SK-N-SH (cell line): ENCODE results near the gene HDGFL3. TPM values are rescaled to one million over a fixed set of nuclear protein-coding genes. Genes with fewer than 3 reads are reported as not detected.

Experiments
- CTCF ChIA-PET: fragments of 300-600, 350-600 bp; formaldehyde crosslinking; extraction: SDS; loops from one replicate; lab custom pipeline; 2021; lab: Yijun Ruan, JAX
- POLR2A ChIA-PET: fragments of 350-600 bp; sonication (Branson Sonifier 250); formaldehyde crosslinking; extraction: SDS; loops from one replicate; lab custom pipeline; 2020; ENCODE audit warnings: antibody characterized with exemption, inconsistent platforms; lab: Yijun Ruan, JAX
- DNase-seq: peaks from one replicate; pipeline ENCODE4 v3.0.0; 2012
- H2AFZ ChIP-seq: fragments of 200-600 bp; sonication (generic); 2 replicates; pipeline ENCODE4 v1.8.1; 2016; ENCODE audit warnings: antibody characterized with exemption, mild to moderate bottlenecking, low read depth
- H3F3A ChIP-seq: fragments of 200-600 bp; sonication (generic); replicated peaks from 2 replicates; pipeline ENCODE3; 2016; ENCODE audit warnings: antibody characterized with exemption, mild to moderate bottlenecking; ENCODE audit not compliant: insufficient read depth
- H3K27ac ChIP-seq, 2 experiments: fragments of 200-500 bp in 1 of 2; fragments of 200-600 bp in 1 of 2; sonication (Bioruptor generic) in 1 of 2; sonication (generic), shearing (Covaris generic) in 1 of 2; 2 replicates each; pipeline versions ENCODE4 v1.5.1 to v1.6.1; 2014 to 2016; ENCODE audit warnings: low read depth in 2 of 2, inconsistent platforms in 1 of 2, low read length in 1 of 2, mild to moderate bottlenecking in 1 of 2, mixed read lengths in 1 of 2
- H3K27me3 ChIP-seq: fragments of 200-600 bp; sonication (generic), shearing (Covaris generic); 2 replicates; pipeline ENCODE4 v1.6.1; 2016; ENCODE audit warnings: mixed run types; ENCODE audit not compliant: insufficient read depth
- H3K36me3 ChIP-seq, 2 experiments: fragments of 200-500 bp in 1 of 2; fragments of 200-600 bp in 1 of 2; sonication (Bioruptor generic) in 1 of 2; sonication (generic) in 1 of 2; replicated peaks in 1 of 2; 2 replicates each; pipeline versions ENCODE3 to v1.5.1; 2014 to 2016; ENCODE audit warnings: low read length in 1 of 2, mild to moderate bottlenecking in 1 of 2; ENCODE audit not compliant: insufficient read depth in 2 of 2, control insufficient read depth in 1 of 2
- H3K4me1 ChIP-seq, 2 experiments: fragments of 200-500 bp in 1 of 2; fragments of 200-600 bp in 1 of 2; sonication (Bioruptor generic) in 1 of 2; sonication (generic), shearing (Covaris generic) in 1 of 2; 2 replicates each; pipeline versions ENCODE4 v1.5.1 to v1.6.1; 2014 to 2016; ENCODE audit warnings: low read depth in 1 of 2, low read length in 1 of 2, mixed run types in 1 of 2; ENCODE audit not compliant: insufficient read depth in 2 of 2, control insufficient read depth in 1 of 2
- H3K4me2 ChIP-seq: fragments of 200-600 bp; sonication (generic), shearing (Covaris generic); 2 replicates; pipeline ENCODE4 v1.6.1; 2017; ENCODE audit warnings: mixed run types
- H3K4me3 ChIP-seq, 2 experiments: fragments of 200-500 bp in 1 of 2; fragments of 200-600 bp in 1 of 2; sonication (Bioruptor generic) in 1 of 2; sonication (generic), shearing (Covaris generic) in 1 of 2; 2 replicates each; pipeline versions ENCODE4 v1.5.1 to v1.8.1; 2014 to 2016; ENCODE audit warnings: low read depth in 2 of 2, inconsistent platforms in 1 of 2, low read length in 1 of 2, mild to moderate bottlenecking in 1 of 2, mixed read lengths in 1 of 2, moderate library complexity in 1 of 2
- H3K79me2 ChIP-seq: fragments of 200-600 bp; sonication (generic); 2 replicates; pipeline ENCODE4 v1.8.1; 2017; ENCODE audit warnings: mild to moderate bottlenecking; ENCODE audit not compliant: insufficient read depth
- H3K9ac ChIP-seq: fragments of 200-600 bp; sonication (generic); 2 replicates; pipeline ENCODE4 v1.6.1; 2017; ENCODE audit warnings: mixed run types
- H3K9me2 ChIP-seq: fragments of 200-600 bp; sonication (generic); 2 replicates; pipeline ENCODE4 v1.6.1; 2017; ENCODE audit warnings: mixed run types
- H3K9me3 ChIP-seq: fragments of 200-600 bp; sonication (generic); 2 replicates; pipeline ENCODE4 v1.6.1; 2017; ENCODE audit warnings: mixed run types, mild to moderate bottlenecking, moderate library complexity
- H4K20me1 ChIP-seq: fragments of 200-600 bp; sonication (generic); 2 replicates; pipeline ENCODE4 v1.6.1; 2017; ENCODE audit warnings: mild to moderate bottlenecking, mixed run types; ENCODE audit not compliant: insufficient read depth
- CTCF ChIP-seq: fragments of 200-600 bp; sonication (generic); IDR thresholded peaks from 2 replicates; pipeline ENCODE4 v1.6.1; 2017; ENCODE audit warnings: antibody characterized with exemption, mild to moderate bottlenecking, moderate library complexity
- ELF1 ChIP-seq: IDR thresholded peaks from 2 replicates; pipeline ENCODE4 v1.4.0; 2012
- EP300 ChIP-seq, 2 experiments: IDR thresholded peaks; 2 replicates each; pipeline versions ENCODE4 v1.4.0 to v1.6.1; 2012; ENCODE audit warnings: borderline replicate concordance in 1 of 2, low read depth in 1 of 2, low read length in 1 of 2
- FOXJ3 ChIP-seq: sonication (generic); formaldehyde crosslinking; IDR thresholded peaks from 2 replicates; pipeline ENCODE4 v1.5.1; 2020; ENCODE audit warnings: mild to moderate bottlenecking, missing genetic modification reagents
- FOXM1 ChIP-seq: IDR thresholded peaks from 2 replicates; pipeline ENCODE4 v1.4.0; 2012; ENCODE audit warnings: low read depth, mild to moderate bottlenecking
- GATA2 ChIP-seq: sonication (generic); formaldehyde crosslinking; IDR thresholded peaks from 2 replicates; pipeline ENCODE4 v1.5.0; 2020; ENCODE audit warnings: mild to moderate bottlenecking, missing genetic modification reagents
- JUND ChIP-seq: IDR thresholded peaks from 2 replicates; pipeline ENCODE4 v1.4.0; 2012
- MAX ChIP-seq: IDR thresholded peaks from 2 replicates; pipeline ENCODE4 v1.4.0; 2012; ENCODE audit warnings: low read depth
- MEF2A ChIP-seq: IDR thresholded peaks from 2 replicates; pipeline ENCODE4 v1.4.0; 2012; ENCODE audit warnings: low read depth, borderline replicate concordance
- RCOR1 ChIP-seq: fragments of 150-350 bp; IDR thresholded peaks from 2 replicates; pipeline ENCODE4 v1.6.1; 2017; ENCODE audit warnings: antibody characterized with exemption, low read length
- RFX5 ChIP-seq: IDR thresholded peaks from 2 replicates; pipeline ENCODE4 v1.6.1; 2012; ENCODE audit warnings: mild to moderate bottlenecking, improper control_type of control experiment, low read length
- RXRA ChIP-seq: IDR thresholded peaks from 2 replicates; pipeline ENCODE4 v1.4.0; 2012; ENCODE audit warnings: low read depth, mild to moderate bottlenecking, borderline replicate concordance
- SMC3 ChIP-seq: IDR thresholded peaks from 2 replicates; pipeline ENCODE4 v1.6.1; 2012; ENCODE audit warnings: low read depth, low read length, improper control_type of control experiment
- TEAD4 ChIP-seq: IDR thresholded peaks from 2 replicates; pipeline ENCODE4 v1.4.0; 2012; ENCODE audit warnings: mild to moderate bottlenecking, borderline replicate concordance; ENCODE audit not compliant: insufficient read depth
- USF2 ChIP-seq: fragments of 150-350 bp; IDR thresholded peaks from 2 replicates; pipeline ENCODE4 v1.6.1; 2017; ENCODE audit warnings: antibody characterized with exemption, low read length, low read depth, borderline replicate concordance
- ZBTB33 ChIP-seq: IDR thresholded peaks from 2 replicates; pipeline ENCODE4 v1.4.0; 2012; ENCODE audit warnings: low read depth, borderline replicate concordance
- WGBS: methylation state at CpG from one replicate; pipeline ENCODE4 v1.1.6; 2017; ENCODE audit warnings: low lambda C conversion rate; 5-methylcytosine and 5-hydroxymethylcytosine counted together
- polyA plus RNA-seq, 3 experiments: library from polyadenylated mRNA; depleted of rRNA; stranded (reverse); fragments of >200 nt; gene quantifications; 2 replicates each; pipeline ENCODE4 v1.2.3, GENCODE V29; 2012
- TF ChIP-seq, protein P1 (sequence below): IDR thresholded peaks from 2 replicates; pipeline ENCODE4 v1.4.0; 2012; ENCODE audit warnings: low read depth, borderline replicate concordance
- TF ChIP-seq, protein P2 (sequence below): IDR thresholded peaks from 2 replicates; pipeline ENCODE4 v1.6.1; 2012; ENCODE audit warnings: mild to moderate bottlenecking, low read depth, low read length, moderate library complexity
- TF ChIP-seq, protein P3 (sequence below): IDR thresholded peaks from 2 replicates; pipeline ENCODE4; 2012

Gene HDGFL3
- polyA plus RNA-seq, 1 of the 3 experiments (the other 2 are of a cell fraction): 8.0 TPM

GRCh38 chr15:83100097-83100646 is 107.5 kb downstream of the HDGFL3 start:
- Histone ChIP-seq H4K20me1 (no peaks in the 10 kb centered on the region), H3K9me3 (no peaks in the 10 kb centered on the region; the same call in 1 of the 2 replicates), H3K4me2 (no peak overlapping the region), H3K36me3 (no peaks in the 10 kb centered on the region), H3K9me2 (no peaks in the 10 kb centered on the region), H3K4me1 (no peaks in the 10 kb centered on the region), H3K79me2 (no peaks in the 10 kb centered on the region), H3F3A (no peaks in the 10 kb centered on the region), H3K27ac (no peak overlapping the region), H3K9ac (no peak overlapping the region), H3K4me3 (no peak overlapping the region), H3K27me3 (peaks cover 13% of the 10 kb centered on the region; the same call in 1 of the 2 replicates), H2AFZ (no peak overlapping the region)
- WGBS: 75% methylated on average over 2 of the region's 2 CpGs
- ChIA-PET POLR2A (no interaction called here), CTCF (interaction anchor here (1.3 kb wide), 1 partner anchor 64 kb away, joined by 3 read pairs; no protein-coding TSS in a partner anchor)
- no peak for DNase-seq
- TF ChIP-seq, protein P1, sequence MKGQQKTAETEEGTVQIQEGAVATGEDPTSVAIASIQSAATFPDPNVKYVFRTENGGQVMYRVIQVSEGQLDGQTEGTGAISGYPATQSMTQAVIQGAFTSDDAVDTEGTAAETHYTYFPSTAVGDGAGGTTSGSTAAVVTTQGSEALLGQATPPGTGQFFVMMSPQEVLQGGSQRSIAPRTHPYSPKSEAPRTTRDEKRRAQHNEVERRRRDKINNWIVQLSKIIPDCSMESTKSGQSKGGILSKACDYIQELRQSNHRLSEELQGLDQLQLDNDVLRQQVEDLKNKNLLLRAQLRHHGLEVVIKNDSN: no peak
- no peak for TF ChIP-seq RFX5
- TF ChIP-seq ELF1: no peak
- no peak for TF ChIP-seq CTCF
- no peak for TF ChIP-seq FOXM1
- TF ChIP-seq SMC3: no peak
- TF ChIP-seq USF2: no peak
- TF ChIP-seq, protein P2, sequence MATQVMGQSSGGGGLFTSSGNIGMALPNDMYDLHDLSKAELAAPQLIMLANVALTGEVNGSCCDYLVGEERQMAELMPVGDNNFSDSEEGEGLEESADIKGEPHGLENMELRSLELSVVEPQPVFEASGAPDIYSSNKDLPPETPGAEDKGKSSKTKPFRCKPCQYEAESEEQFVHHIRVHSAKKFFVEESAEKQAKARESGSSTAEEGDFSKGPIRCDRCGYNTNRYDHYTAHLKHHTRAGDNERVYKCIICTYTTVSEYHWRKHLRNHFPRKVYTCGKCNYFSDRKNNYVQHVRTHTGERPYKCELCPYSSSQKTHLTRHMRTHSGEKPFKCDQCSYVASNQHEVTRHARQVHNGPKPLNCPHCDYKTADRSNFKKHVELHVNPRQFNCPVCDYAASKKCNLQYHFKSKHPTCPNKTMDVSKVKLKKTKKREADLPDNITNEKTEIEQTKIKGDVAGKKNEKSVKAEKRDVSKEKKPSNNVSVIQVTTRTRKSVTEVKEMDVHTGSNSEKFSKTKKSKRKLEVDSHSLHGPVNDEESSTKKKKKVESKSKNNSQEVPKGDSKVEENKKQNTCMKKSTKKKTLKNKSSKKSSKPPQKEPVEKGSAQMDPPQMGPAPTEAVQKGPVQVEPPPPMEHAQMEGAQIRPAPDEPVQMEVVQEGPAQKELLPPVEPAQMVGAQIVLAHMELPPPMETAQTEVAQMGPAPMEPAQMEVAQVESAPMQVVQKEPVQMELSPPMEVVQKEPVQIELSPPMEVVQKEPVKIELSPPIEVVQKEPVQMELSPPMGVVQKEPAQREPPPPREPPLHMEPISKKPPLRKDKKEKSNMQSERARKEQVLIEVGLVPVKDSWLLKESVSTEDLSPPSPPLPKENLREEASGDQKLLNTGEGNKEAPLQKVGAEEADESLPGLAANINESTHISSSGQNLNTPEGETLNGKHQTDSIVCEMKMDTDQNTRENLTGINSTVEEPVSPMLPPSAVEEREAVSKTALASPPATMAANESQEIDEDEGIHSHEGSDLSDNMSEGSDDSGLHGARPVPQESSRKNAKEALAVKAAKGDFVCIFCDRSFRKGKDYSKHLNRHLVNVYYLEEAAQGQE: no peak
- TF ChIP-seq ZBTB33: no peak
- no peak for TF ChIP-seq JUND
- TF ChIP-seq GATA2 (CRISPR knock-in tag): no peak
- TF ChIP-seq EP300 (IDR thresholded peaks at IDR 0.05; ENCODE audit: borderline replicate concordance in 1 of 2, low read depth in 1 of 2, low read length in 1 of 2): no peak
- no peak for TF ChIP-seq RCOR1
- TF ChIP-seq MAX: no peak
- no peak for TF ChIP-seq TEAD4
- TF ChIP-seq, protein P3, sequence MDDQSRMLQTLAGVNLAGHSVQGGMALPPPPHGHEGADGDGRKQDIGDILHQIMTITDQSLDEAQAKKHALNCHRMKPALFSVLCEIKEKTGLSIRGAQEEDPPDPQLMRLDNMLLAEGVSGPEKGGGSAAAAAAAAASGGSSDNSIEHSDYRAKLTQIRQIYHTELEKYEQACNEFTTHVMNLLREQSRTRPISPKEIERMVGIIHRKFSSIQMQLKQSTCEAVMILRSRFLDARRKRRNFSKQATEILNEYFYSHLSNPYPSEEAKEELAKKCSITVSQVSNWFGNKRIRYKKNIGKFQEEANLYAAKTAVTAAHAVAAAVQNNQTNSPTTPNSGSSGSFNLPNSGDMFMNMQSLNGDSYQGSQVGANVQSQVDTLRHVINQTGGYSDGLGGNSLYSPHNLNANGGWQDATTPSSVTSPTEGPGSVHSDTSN: no peak
- no peak for TF ChIP-seq MEF2A
- TF ChIP-seq FOXJ3 (CRISPR knock-in tag): no peak
- TF ChIP-seq RXRA: no peak
